ENCODE measurements around the gene KMT2C. TPM values are rescaled to one million over a fixed set of nuclear protein-coding genes. Genes with fewer than 3 reads are reported as not detected.
A peak's percentile ranks its signal among the peaks of the same experiment; 100 is the strongest.

KMT2C gene
- polyA plus RNA-seq, 1 experiment, result 16.7 TPM

- TF ChIP-seq, protein P1, sequence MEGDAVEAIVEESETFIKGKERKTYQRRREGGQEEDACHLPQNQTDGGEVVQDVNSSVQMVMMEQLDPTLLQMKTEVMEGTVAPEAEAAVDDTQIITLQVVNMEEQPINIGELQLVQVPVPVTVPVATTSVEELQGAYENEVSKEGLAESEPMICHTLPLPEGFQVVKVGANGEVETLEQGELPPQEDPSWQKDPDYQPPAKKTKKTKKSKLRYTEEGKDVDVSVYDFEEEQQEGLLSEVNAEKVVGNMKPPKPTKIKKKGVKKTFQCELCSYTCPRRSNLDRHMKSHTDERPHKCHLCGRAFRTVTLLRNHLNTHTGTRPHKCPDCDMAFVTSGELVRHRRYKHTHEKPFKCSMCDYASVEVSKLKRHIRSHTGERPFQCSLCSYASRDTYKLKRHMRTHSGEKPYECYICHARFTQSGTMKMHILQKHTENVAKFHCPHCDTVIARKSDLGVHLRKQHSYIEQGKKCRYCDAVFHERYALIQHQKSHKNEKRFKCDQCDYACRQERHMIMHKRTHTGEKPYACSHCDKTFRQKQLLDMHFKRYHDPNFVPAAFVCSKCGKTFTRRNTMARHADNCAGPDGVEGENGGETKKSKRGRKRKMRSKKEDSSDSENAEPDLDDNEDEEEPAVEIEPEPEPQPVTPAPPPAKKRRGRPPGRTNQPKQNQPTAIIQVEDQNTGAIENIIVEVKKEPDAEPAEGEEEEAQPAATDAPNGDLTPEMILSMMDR (IDR thresholded peaks at IDR 0.05; ENCODE audit: low read depth, low read length), result no peak
- Histone ChIP-seq H3K4me3 (ENCODE audit: low read depth, low read length) (no peak overlapping the region), H3K9me3 (ENCODE audit: control insufficient read depth, insufficient read depth, low read length) (0 out of 2 replicates have a peak, but pooled peaks cover 4% of the 10 kb centered on the region), H3K27ac (ENCODE audit: low read depth, low read length) (no peak overlapping the region), H3K27me3 (ENCODE audit: control insufficient read depth, insufficient read depth, low read length) (no peaks in the 10 kb centered on the region)
- ChIA-PET POLR2A (no interaction called here), CTCF (no interaction called here)
- DNase-seq (ENCODE audit: low read depth, low spot score), result no peak
These were observed 87.9 kb downstream of the KMT2C start for GRCh38 chr7:152347888-152348287.

GRCh38 chr7:152344253-152344652 is 91.5 kb downstream of the KMT2C start:
- no peak overlapping the region for H3K27ac ChIP-seq (ENCODE audit: low read depth, low read length)
- CTCF ChIA-PET, result no interaction called here
- TF ChIP-seq, protein P1 (IDR thresholded peaks at IDR 0.05; ENCODE audit: low read depth, low read length), result no peak
- no peak overlapping the region for H3K4me3 ChIP-seq (ENCODE audit: low read depth, low read length)
- H3K9me3 ChIP-seq (ENCODE audit: control insufficient read depth, insufficient read depth, low read length), result 0 out of 2 replicates have a peak, but pooled peaks cover 4% of the 10 kb centered on the region
- H3K27me3 ChIP-seq (ENCODE audit: control insufficient read depth, insufficient read depth, low read length), result no peaks in the 10 kb centered on the region
- DNase-seq (ENCODE audit: low read depth, low spot score), result no peak
- POLR2A ChIA-PET, result no interaction called here

- no peaks in the 10 kb centered on the region for H3K9me3 ChIP-seq (ENCODE audit: control insufficient read depth, insufficient read depth, low read length)
- ChIA-PET POLR2A (no interaction called here), CTCF (interaction anchor here (2.1 to 3.5 kb wide), 2 partner anchors 12 to 364 kb away, joined by 9 to 25 read pairs; no protein-coding TSS in a partner anchor)
- H3K4me3 ChIP-seq (ENCODE audit: low read depth, low read length), result no peak overlapping the region
- no peaks in the 10 kb centered on the region for H3K27me3 ChIP-seq (ENCODE audit: control insufficient read depth, insufficient read depth, low read length)
- TF ChIP-seq, protein P1 (IDR thresholded peaks at IDR 0.05; ENCODE audit: low read depth, low read length), result no peak
- DNase-seq (ENCODE audit: low read depth, low spot score), result no peak
- no peak overlapping the region for H3K27ac ChIP-seq (ENCODE audit: low read depth, low read length)
These were observed 93.0 kb downstream of the KMT2C start for GRCh38 chr7:152342796-152343195.

- Histone ChIP-seq H3K27me3 (ENCODE audit: control insufficient read depth, insufficient read depth, low read length) (no peaks in the 10 kb centered on the region), H3K4me3 (ENCODE audit: low read depth, low read length) (no peak overlapping the region), H3K9me3 (ENCODE audit: control insufficient read depth, insufficient read depth, low read length) (no peaks in the 10 kb centered on the region), H3K27ac (ENCODE audit: low read depth, low read length) (no peak overlapping the region)
- ChIA-PET CTCF (interaction anchor here (0.7 to 3.5 kb wide), 10 partner anchors 9 to 365 kb away, joined by 3 to 25 read pairs (median 5); no protein-coding TSS in a partner anchor), POLR2A (no interaction called here)
- TF ChIP-seq, protein P1 (IDR thresholded peaks at IDR 0.05; ENCODE audit: low read depth, low read length), result no peak
- DNase-seq (ENCODE audit: low read depth, low spot score), result no peak
These were observed 93.9 kb downstream of the KMT2C start for GRCh38 chr7:152341914-152342236.

GRCh38 chr7:152341039-152341913 is 94.5 kb downstream of the KMT2C start:
- POLR2A ChIA-PET, result no interaction called here

More at GRCh38 chr7:152341039-152341913, 94.5 kb downstream of the KMT2C start:
- CTCF ChIA-PET, result interaction anchor here (0.6 to 3.5 kb wide), 12 partner anchors 10 to 366 kb away, joined by 3 to 25 read pairs (median 5); no protein-coding TSS in a partner anchor
- Histone ChIP-seq H3K4me3 (ENCODE audit: low read depth, low read length) (no peak overlapping the region), H3K9me3 (ENCODE audit: control insufficient read depth, insufficient read depth, low read length) (no peaks in the 10 kb centered on the region), H3K27me3 (ENCODE audit: control insufficient read depth, insufficient read depth, low read length) (no peaks in the 10 kb centered on the region), H3K27ac (ENCODE audit: low read depth, low read length) (no peak overlapping the region)
- DNase-seq (ENCODE audit: low read depth, low spot score), result peak; percentile 18
- TF ChIP-seq, protein P1 (IDR thresholded peaks at IDR 0.05; ENCODE audit: low read depth, low read length), result peak; percentile 57
